Dermis lymphatic vessel endothelial cell (primary cell): ENCODE measurements around the gene TF. TPM values are rescaled to one million over a fixed set of nuclear protein-coding genes. Genes with fewer than 3 reads are reported as not detected.

Experiments
- total RNA-seq: library from RNA; depleted of rRNA; stranded (reverse); fragments of >200 nt; gene quantifications from 2 replicates; pipeline ENCODE4 v1.2.1, GENCODE V29; 2014

TF gene
- total RNA-seq: 0.09 and 0.33 TPM in 2 replicates

DNA sequence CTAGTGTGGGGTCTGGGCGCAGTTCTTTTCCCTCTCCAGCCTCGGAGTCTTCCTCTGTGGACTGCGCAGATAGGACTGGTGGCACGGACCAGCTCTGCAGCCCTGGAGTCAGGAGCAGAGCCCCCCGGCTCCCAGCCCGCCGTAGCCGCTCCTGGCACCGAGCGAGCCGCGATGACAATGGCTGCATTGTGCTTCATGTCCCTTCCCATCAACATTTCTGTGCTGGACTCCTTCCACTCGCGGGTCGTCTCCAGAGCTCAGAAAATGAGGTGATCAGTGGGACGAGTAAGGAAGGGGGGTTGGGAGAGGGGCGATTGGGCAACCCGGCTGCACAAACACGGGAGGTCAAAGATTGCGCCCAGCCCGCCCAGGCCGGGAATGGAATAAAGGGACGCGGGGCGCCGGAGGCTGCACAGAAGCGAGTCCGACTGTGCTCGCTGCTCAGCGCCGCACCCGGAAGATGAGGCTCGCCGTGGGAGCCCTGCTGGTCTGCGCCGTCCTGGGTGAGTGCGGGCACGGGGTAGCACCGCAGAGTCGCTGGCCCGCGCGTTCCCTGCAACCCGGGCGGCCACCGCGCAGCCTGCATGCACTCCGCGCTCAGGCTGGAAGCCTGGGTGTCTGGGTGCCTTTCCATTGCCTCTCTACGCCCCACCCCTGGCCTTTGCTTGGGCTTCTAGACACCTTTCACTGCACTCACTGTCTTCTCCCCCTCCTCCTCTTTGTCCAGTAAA is at the start of gene TF:
TSS of gene TF (plus strand) at position 413 of the 731 bp plus-strand sequence. CDS start at position 461, 48 bp downstream.

DNA sequence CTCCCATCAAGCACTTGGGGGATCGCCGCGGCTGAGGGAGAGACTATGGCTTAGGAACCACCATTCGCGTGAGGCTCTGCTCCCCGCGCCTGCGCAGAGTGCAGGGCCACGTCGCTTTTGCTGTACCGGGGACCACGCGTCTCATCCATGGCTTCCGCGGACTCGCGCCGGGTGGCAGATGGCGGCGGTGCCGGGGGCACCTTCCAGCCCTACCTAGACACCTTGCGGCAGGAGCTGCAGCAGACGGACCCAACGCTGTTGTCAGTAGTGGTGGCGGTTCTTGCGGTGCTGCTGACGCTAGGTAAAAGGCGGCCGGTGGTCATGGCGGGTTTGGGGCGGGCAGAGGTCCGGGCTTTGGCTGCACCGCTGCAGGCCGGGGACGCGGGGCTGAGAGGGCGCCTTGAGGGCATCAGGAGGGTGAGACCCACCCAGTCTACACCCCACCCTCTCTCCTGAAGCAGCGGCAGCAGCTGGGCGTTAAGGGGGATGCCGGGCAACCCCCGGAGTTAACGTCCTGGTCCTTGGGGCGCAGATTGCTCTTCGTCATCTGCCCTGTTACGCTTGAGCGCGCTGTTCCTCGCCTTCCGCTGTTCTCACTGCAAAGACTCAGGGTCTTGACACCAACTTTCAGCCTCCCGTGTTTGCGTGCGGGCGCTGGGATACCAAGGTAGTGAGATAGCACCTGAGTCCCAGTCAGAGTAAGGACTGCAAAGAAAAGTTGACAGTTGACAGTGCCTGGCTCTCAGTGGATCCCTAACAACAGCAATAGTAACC is 59.7 kb downstream of the TF start, which contains the start of gene SRPRB:
TSS of gene SRPRB (plus strand) at position 114 of the 774 bp plus-strand sequence. CDS start at position 148, 34 bp downstream.

Other genes with a start within 250 kb of the TF start
- 179 and 214 TPM in 2 replicates for gene CDV3, start 172.7 kb upstream of the TF start, total RNA-seq
- 23.4 and 27.0 TPM in 2 replicates for gene TOPBP1, start 84.5 kb upstream of the TF start, total RNA-seq
- 47.5 and 66.0 TPM in 2 replicates for gene SRPRB, start 59.4 kb downstream of the TF start, total RNA-seq
- 0.87 and 1.0 TPM in 2 replicates for gene RAB6B, start 149.5 kb downstream of the TF start, total RNA-seq